Smooth muscle cell of the pulmonary artery (primary cell): Measurements from ENCODE around the gene GFI1B. TPM values are rescaled to one million over a fixed set of nuclear protein-coding genes. Genes with fewer than 3 reads are reported as not detected.

Experiments used
- total RNA-seq: library from RNA; depleted of rRNA; stranded (reverse); fragments of >200 nt; gene quantifications from 2 replicates; pipeline ENCODE4 v1.2.3, GENCODE V29; 2014

The GFI1B gene
- total RNA-seq = not detected in 2 replicates

GRCh38 chr9:132978451-132979131, at the start of gene GFI1B:
TSS of gene GFI1B (plus strand) at chr9:132978694. CDS start at chr9:132986679, 7,985 bp downstream.

GRCh38 chr9:132944294-132945185, 34.0 kb upstream of the GFI1B start, which contains the start of gene TSC1:
TSS of gene TSC1 (minus strand) at chr9:132944616. CDS start at chr9:132928872, 15,744 bp downstream.

DNA sequence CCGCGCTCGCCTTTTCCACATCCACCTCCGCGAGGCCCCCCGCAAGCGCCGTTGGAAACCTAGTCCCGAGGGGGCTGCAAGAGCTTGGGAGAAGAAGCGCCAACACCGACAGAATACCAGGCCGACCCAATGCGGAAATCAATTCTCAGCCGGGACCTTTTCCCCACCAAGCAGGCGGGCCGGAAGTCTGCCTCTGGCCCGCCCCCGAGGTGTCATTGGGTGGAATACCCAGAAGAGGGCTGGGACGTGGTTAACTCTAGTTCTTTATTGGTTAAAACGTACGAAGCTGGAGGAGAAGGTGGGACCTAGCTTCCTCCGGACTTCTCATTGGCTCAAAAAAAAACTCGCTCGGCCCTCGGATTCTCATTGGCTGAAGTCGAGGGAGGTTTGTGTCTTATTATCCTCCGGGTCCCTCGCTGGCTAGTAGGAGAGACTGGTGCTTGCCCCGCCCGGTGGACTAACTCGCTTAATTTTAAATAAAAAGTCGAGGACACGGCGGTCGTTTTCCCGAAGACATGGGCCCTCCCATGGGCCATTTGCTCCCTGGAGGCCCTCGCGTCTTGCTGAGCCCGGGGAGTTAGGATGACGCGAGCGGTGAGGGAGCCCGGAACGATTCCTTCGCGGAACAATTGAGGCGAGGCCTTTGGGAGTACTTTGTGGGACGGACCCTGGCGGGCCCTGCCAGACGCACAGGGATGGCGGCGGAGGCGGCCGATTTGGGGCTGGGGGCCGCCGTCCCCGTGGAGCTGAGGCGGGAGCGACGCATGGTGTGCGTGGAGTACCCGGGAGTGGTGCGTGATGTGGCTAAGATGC, 52.0 kb downstream of the GFI1B start, which contains the start of gene GTF3C5:
GTF3C5 (plus strand) TSS at position 681 of the 813 bp plus-strand sequence; CDS start at position 696, 15 bp downstream.

Other genes with a start within 250 kb of the GFI1B start
- gene AK8, start 100.4 kb upstream of the GFI1B start, total RNA-seq = 0.39 and 0.53 TPM in 2 replicates
- 4.0 and 5.7 TPM in 2 replicates for gene SPACA9, start 99.8 kb upstream of the GFI1B start, total RNA-seq
- 48.7 and 52.7 TPM in 2 replicates for gene TSC1, start 34.1 kb upstream of the GFI1B start, total RNA-seq
- 23.8 and 27.5 TPM in 2 replicates for gene GTF3C5, start 52.3 kb downstream of the GFI1B start, total RNA-seq
- 0.20 and 0.99 TPM in 2 replicates for gene CEL, start 83.3 kb downstream of the GFI1B start, total RNA-seq
- 21.4 and 36.1 TPM in 2 replicates for gene RALGDS, start 142.5 kb downstream of the GFI1B start, total RNA-seq
- gene GBGT1, start 185.2 kb downstream of the GFI1B start, total RNA-seq = 3.8 and 5.7 TPM in 2 replicates
- not detected in 2 replicates for gene OBP2B, start 230.6 kb downstream of the GFI1B start, total RNA-seq